Placental epithelial cell (primary cell): Measurements from ENCODE around the gene EPC2. TPM values are rescaled to one million over a fixed set of nuclear protein-coding genes. Genes with fewer than 3 reads are reported as not detected.

ENCODE experiments used
- small RNA-seq: library from RNA; depleted of rRNA; stranded (forward); fragments of <200 nt; gene quantifications from one replicate; pipeline ENCODE3, GENCODE V24; 2012
- total RNA-seq: library from RNA; depleted of rRNA; stranded (reverse); fragments of >200 nt; gene quantifications from 2 replicates; pipeline ENCODE4 v1.2.3, GENCODE V29; 2012

Gene EPC2, protein sequence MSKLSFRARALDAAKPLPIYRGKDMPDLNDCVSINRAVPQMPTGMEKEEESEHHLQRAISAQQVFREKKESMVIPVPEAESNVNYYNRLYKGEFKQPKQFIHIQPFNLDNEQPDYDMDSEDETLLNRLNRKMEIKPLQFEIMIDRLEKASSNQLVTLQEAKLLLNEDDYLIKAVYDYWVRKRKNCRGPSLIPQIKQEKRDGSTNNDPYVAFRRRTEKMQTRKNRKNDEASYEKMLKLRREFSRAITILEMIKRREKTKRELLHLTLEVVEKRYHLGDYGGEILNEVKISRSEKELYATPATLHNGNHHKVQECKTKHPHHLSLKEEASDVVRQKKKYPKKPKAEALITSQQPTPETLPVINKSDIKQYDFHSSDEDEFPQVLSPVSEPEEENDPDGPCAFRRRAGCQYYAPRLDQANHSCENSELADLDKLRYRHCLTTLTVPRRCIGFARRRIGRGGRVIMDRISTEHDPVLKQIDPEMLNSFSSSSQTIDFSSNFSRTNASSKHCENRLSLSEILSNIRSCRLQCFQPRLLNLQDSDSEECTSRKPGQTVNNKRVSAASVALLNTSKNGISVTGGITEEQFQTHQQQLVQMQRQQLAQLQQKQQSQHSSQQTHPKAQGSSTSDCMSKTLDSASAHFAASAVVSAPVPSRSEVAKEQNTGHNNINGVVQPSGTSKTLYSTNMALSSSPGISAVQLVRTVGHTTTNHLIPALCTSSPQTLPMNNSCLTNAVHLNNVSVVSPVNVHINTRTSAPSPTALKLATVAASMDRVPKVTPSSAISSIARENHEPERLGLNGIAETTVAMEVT
- total RNA-seq: 21.4 and 23.6 TPM in 2 replicates

DNA sequence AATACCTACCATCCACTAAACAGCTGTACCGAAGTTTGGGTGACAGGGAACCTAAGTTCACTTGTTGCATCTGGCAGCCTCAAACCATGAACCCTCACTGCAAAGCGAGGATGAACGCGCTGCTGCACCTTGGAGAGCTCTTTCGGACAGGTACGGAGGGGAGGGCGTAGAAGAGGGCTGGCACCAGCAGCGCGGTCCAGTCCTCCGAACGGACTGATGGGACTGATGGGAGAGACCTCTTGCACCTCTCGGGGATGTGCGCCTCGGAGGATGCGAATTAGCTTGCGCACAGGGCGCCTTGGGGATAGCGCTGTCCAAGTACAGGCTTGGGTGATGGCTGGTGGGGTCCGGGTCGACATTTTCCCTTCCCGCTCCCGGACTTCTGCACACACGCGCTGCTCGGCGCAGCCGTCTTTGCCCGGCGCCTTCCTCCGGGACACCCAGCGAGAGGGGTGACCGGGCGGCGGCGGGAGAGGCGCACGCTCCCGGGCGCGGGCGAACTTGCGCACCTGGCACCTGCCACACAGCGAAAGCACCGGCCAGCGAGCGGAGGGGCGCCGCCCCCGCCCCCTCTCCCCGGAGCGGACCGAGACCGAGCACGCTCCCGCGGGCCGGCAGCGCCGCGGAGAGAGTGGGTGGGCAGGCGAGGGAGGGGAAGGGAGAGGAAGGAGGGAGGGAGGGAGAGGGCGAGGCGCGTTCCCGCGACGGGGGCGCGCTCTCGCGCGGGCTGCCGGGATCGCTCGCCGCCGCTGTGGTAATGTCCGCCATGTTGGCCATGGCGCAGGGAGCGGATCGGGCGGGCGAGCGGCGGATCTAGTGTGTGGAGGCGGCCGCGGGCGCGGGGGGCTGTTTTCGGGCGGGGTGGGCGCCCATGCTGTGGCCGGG is at the start of gene EPC2:
EPC2 (plus strand) TSS at position 754 of the 885 bp plus-strand sequence. CDS start 267 bp downstream, outside the sequence.

Small RNA genes lying within 50 kb of the gene (small RNA-seq; reads per million reads assigned to genes)
- gene RNU2-9P (0.92 reads per million, percentile 53 among the genes with 10 or more reads in this experiment), gene RPS29P8 (not detected)

Other genes starting within 250 kb of the EPC2 start
- gene KIF5C, start 230.5 kb downstream of the EPC2 start, total RNA-seq: under 0.01 TPM in 1 of 2 replicates, not detected in the other